Stomach (tissue), 9 donors: ENCODE measurements around the gene PDE4B. TPM values are rescaled to one million over a fixed set of nuclear protein-coding genes. Genes with fewer than 3 reads are reported as not detected.

Experiments
- DNase-seq, 2 donors: peaks; one replicate each; pipeline versions ENCODE4 v3.0.0 to v3.0.0-alpha.2; 2013 to 2019
- H3K27ac ChIP-seq, 5 donors: fragments of 200-600 bp in 4 of 5; sonication (generic) in 4 of 5; one replicate each; pipeline ENCODE4 v1.5.1; 2013 to 2019; ENCODE audit warnings: mild to moderate bottlenecking in 1 of 5, moderate library complexity in 1 of 5
- H3K27me3 ChIP-seq, 3 donors: fragments of 200-600 bp; sonication (generic); one replicate each; pipeline ENCODE4 v1.5.1; 2017 to 2019; ENCODE audit warnings: mixed run types in 1 of 3
- H3K36me3 ChIP-seq, 4 donors: fragments of 200-600 bp; sonication (generic); 1 replicate in 3 of 4; 2 replicates in 1 of 4; pipeline ENCODE4 v1.5.1; 2016 to 2019
- H3K4me1 ChIP-seq, 4 donors: fragments of 200-600 bp; sonication (generic); one replicate each; pipeline ENCODE4 v1.5.1; 2016 to 2019
- H3K4me3 ChIP-seq, 4 donors: fragments of 200-600 bp; sonication (generic) in 3 of 4; one replicate each; pipeline ENCODE4 v1.5.1; 2016 to 2019; ENCODE audit warnings: mild to moderate bottlenecking in 1 of 4
- H3K9me3 ChIP-seq, 4 donors: fragments of 200-600 bp; sonication (generic); one replicate each; pipeline ENCODE4 v1.5.1; 2016 to 2019
- CTCF ChIP-seq, 7 experiments: fragments of 450-650 bp in 4 of 7; fragments of 200-600 bp in 3 of 7; sonication (generic) in 3 of 7; IDR thresholded peaks; one replicate each; pipeline ENCODE4 v1.5.1; 2016 to 2019; ENCODE audit warnings: antibody characterized with exemption in 7 of 7, control low read depth in 2 of 7, mild to moderate bottlenecking in 1 of 7
- EP300 ChIP-seq: sonication (generic); formaldehyde crosslinking; IDR thresholded peaks from one replicate; pipeline ENCODE4 v1.6.1; 2017; ENCODE audit warnings: antibody characterized with exemption
- POLR2A ChIP-seq, 4 donors: fragments of 450-650 bp; IDR thresholded peaks; one replicate each; pipeline ENCODE4 v1.6.1; 2016; ENCODE audit warnings: antibody characterized with exemption in 4 of 4, control low read depth in 2 of 4, mild to moderate bottlenecking in 1 of 4, moderate library complexity in 1 of 4
- POLR2AphosphoS5 ChIP-seq, 3 donors: sonication (generic); formaldehyde crosslinking; IDR thresholded peaks; one replicate each; pipeline ENCODE4 v1.6.1; 2016; ENCODE audit warnings: antibody characterized with exemption in 3 of 3
- WGBS, 5 donors: extraction: QIAGEN DNeasy Blood & Tissue Kit in 3 of 5; methylation state at CpG; one replicate each; pipeline versions ENCODE4 v1.1.5 to v1.1.7; 2013 to 2018; 5-methylcytosine and 5-hydroxymethylcytosine counted together
- intact Hi-C: fragments of 100-400 bp; cut with DNase I; formaldehyde crosslinking; loops from one replicate; pipeline ENCODE4 v1.15.1; 2023; ENCODE audit warnings: low total_unique reads
- polyA plus RNA-seq, 3 donors: library from polyadenylated mRNA; stranded (reverse); fragments of 200-250 nt; gene quantifications; one replicate each; pipeline ENCODE4 v1.2.3, GENCODE V29; 2013
- total RNA-seq, 5 donors: library from RNA; depleted of rRNA; stranded (reverse); fragments of >200 nt; gene quantifications; one replicate each; pipeline versions ENCODE4 v1.1.0 to v1.2.3, GENCODE V29; 2014 to 2016
- donor health status: healthy with polysubstance abuse.
- donor health status: Bipolar disorder and iron deficiency.
- donor health status: healthy.

The PDE4B gene
- total and polyA plus RNA-seq, 8 donors: 0.45 to 34.3 (median 3.2) TPM

DNA sequence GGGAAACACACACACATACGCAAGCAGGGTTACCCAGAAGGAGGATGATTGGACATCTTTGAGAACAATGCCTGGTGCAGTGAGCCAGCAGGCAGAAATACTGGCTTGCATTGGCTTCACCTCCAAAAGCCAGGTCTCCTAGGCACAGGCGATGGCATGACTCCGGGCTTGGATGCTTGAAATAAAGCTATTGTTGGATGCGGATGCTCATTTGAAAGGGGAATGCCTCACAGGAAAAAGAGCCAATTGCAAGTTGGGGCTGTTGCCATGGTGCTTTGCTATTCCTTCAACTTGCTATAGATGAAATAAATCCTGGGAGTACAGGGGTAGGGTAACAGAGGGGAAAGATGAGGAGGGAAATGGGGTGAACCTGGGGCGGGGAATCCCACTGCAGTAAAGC lies 560.6 kb downstream of the PDE4B start:
- Histone ChIP-seq H3K27ac (peak overlapping the region in 3 of 5 donors; percentile 1 to 70 (median 35)), H3K27me3 (no peaks in the 10 kb centered on the region), H3K9me3 (no peaks in the 10 kb centered on the region), H3K4me3 (no peak overlapping the region), H3K36me3 (no peaks in the 10 kb centered on the region), H3K4me1 (peaks cover 5 to 61% (median 36%) of the 10 kb centered on the region in 4 donors)
- TF ChIP-seq CTCF (IDR thresholded peaks at IDR 0.05) (no peak), POLR2A (IDR thresholded peaks at IDR 0.05) (no peak), POLR2AphosphoS5 (IDR thresholded peaks at IDR 0.05) (no peak), EP300 (no peak)
- intact Hi-C loops: no loop called here
- DNase-seq: no peak
- 65 to 82% (median 78%) methylated on average over 5 of the region's 5 CpGs for WGBS, 5 donors

- 32 to 42% (median 40%) methylated on average over 5 of the region's 5 CpGs for WGBS, 5 donors
- DNase-seq: peak in 1 of 2 donors; percentile 72
- Histone ChIP-seq H3K9me3 (no peaks in the 10 kb centered on the region), H3K4me1 (peaks cover 5 to 62% (median 33%) of the 10 kb centered on the region in 4 donors), H3K27me3 (no peaks in the 10 kb centered on the region), H3K27ac (peak overlapping the region in 2 of 5 donors; percentile 2 to 11), H3K4me3 (no peak overlapping the region), H3K36me3 (no peaks in the 10 kb centered on the region)
- TF ChIP-seq POLR2A (IDR thresholded peaks at IDR 0.05) (no peak), EP300 (no peak), POLR2AphosphoS5 (IDR thresholded peaks at IDR 0.05) (no peak), CTCF (IDR thresholded peaks at IDR 0.05) (no peak)
- intact Hi-C loops: no loop called here
These were observed 561.9 kb downstream of the PDE4B start for GRCh38 chr1:66354311-66355201.

DNA sequence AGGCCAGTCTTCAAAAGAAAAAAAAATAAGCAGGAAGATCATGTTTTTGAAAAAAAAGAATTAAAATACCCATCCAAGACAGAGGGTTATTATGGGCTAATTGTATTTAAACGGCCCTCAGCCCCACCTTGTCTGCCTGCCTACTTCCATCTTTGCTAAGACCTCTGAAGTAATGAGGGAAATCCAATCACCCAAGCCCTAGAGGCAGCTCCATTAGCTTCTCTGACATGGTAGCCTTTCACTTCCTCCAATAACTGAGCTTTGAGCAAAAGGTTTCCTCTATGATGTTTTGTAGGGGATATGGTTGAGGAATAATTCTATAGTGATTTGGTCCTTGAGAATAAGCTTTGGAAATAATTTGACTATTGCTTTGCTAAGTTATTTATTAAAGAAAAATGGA lies 563.1 kb downstream of the PDE4B start:
- peaks cover 5 to 62% (median 31%) of the 10 kb centered on the region in 4 donors for H3K4me1 ChIP-seq
- H3K36me3 ChIP-seq: no peaks in the 10 kb centered on the region
- no peaks in the 10 kb centered on the region for H3K27me3 ChIP-seq
- no peak overlapping the region for H3K4me3 ChIP-seq
- H3K9me3 ChIP-seq: no peaks in the 10 kb centered on the region
- TF ChIP-seq POLR2AphosphoS5 (IDR thresholded peaks at IDR 0.05) (no peak), EP300 (no peak), CTCF (IDR thresholded peaks at IDR 0.05) (no peak), POLR2A (IDR thresholded peaks at IDR 0.05) (no peak)
- no peak overlapping the region for H3K27ac ChIP-seq
- 54 to 80% (median 72%) methylated on average over 1 of the region's 1 CpG for WGBS, 5 donors
- DNase-seq: no peak
- intact Hi-C loops: no loop called here

DNA sequence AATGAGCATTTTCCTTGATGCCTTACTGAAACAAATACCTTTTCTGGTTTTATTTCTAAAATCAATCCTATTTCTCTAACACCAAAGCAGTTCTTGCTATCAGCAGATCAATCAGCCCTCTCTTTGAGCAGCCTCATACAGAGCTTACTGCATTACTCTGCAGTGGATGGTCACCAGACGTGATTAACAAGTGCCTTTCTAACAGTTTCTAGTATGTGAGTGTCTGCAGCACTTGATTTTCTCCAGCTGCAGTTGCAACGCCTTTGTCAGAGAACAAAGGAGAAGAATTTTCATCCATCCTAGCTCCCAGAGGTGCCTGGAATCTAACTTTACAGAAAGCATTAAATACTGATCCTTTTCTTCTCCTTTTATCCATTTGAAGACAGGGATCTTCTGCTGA lies 563.9 kb downstream of the PDE4B start:
- no peak for DNase-seq
- WGBS, 5 donors: 61 to 81% (median 76%) methylated on average over 2 of the region's 2 CpGs
- Histone ChIP-seq H3K9me3 (no peaks in the 10 kb centered on the region), H3K4me3 (no peak overlapping the region), H3K36me3 (peaks cover 0 to 3% (median 2%) of the 10 kb centered on the region in 4 donors), H3K4me1 (peaks cover 5 to 55% (median 27%) of the 10 kb centered on the region in 4 donors), H3K27ac (no peak overlapping the region), H3K27me3 (no peaks in the 10 kb centered on the region)
- TF ChIP-seq POLR2A (IDR thresholded peaks at IDR 0.05) (no peak), EP300 (no peak), POLR2AphosphoS5 (IDR thresholded peaks at IDR 0.05) (no peak), CTCF (IDR thresholded peaks at IDR 0.05) (no peak)
- intact Hi-C loops: no loop called here
